Measurements from ENCODE around the gene ESYT2.

- TF ChIP-seq CTCF (IDR thresholded peaks at IDR 0.05 in 2 of 3, conservative IDR thresholded peaks at IDR 0.05 in 1 of 3; ENCODE audit: borderline replicate concordance in 1 of 3, insufficient read depth in 1 of 3, low read depth in 2 of 3, low read length in 2 of 3) (no peak), FOSL1 (IDR thresholded peaks at IDR 0.05; ENCODE audit: low read depth) (no peak), SIN3A (IDR thresholded peaks at IDR 0.05; ENCODE audit: low read depth) (no peak), EZH2 (IDR thresholded peaks at IDR 0.05) (no peak), ZNF274 (IDR thresholded peaks at IDR 0.05; ENCODE audit: low read depth, low read length) (no peak), EZH2phosphoT487 (IDR thresholded peaks at IDR 0.05; ENCODE audit: borderline replicate concordance) (no peak), POLR2A (IDR thresholded peaks at IDR 0.05; ENCODE audit: borderline replicate concordance, extremely low read depth, insufficient read depth, insufficient read length) (no peak), POLR2AphosphoS5 (IDR thresholded peaks at IDR 0.05; ENCODE audit: low read depth, low read length) (no peak), TCF7L2 (IDR thresholded peaks at IDR 0.05; ENCODE audit: borderline replicate concordance, extremely low read depth, insufficient read depth, insufficient read length) (no peak), YY1 (IDR thresholded peaks at IDR 0.05; ENCODE audit: extremely low read depth, insufficient replicate concordance, low read depth, low read length) (no peak), MAX (IDR thresholded peaks at IDR 0.05) (no peak), EGR1 (IDR thresholded peaks at IDR 0.05; ENCODE audit: low read depth) (no peak), ATF3 (IDR thresholded peaks at IDR 0.05) (no peak), SRF (IDR thresholded peaks at IDR 0.05; ENCODE audit: low read depth) (no peak)
Measured at GRCh38 chr7:158850545-158851102, 21.3 kb upstream of the ESYT2 start.

All from HCT116 (cell line).